ENCODE measurements around the gene TMEM107. TPM values are rescaled to one million over a fixed set of nuclear protein-coding genes. Genes with fewer than 3 reads are reported as not detected.
A peak's percentile ranks its signal among the peaks of the same experiment; 100 is the strongest.

Gene TMEM107
- total RNA-seq, 2 donors from 2014 or later, result 26.2 to 27.7 TPM

DNA sequence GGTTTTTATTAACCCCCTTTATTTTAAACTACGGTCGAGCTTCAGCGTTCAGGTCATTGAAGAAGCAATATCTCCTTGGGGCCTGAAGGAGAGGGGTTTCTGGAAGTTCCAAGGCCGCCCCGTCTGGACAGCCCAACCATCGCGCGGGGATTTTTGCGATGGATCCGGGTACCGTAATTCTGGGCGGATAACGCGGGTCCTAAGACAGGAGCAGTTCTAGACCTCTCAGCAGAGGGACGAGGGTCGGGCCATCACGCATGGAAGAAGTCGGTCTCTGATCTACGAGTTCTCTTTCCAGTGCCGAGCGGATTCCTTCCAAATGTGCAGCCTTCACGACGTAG, 10.2 kb upstream of the TMEM107 start:
- no peaks in the 10 kb centered on the region for H3K27me3 ChIP-seq (ENCODE audit: control insufficient read depth, insufficient read depth, low read length, poor library complexity, severe bottlenecking)
- no peak for DNase-seq
- TF ChIP-seq, protein P1, sequence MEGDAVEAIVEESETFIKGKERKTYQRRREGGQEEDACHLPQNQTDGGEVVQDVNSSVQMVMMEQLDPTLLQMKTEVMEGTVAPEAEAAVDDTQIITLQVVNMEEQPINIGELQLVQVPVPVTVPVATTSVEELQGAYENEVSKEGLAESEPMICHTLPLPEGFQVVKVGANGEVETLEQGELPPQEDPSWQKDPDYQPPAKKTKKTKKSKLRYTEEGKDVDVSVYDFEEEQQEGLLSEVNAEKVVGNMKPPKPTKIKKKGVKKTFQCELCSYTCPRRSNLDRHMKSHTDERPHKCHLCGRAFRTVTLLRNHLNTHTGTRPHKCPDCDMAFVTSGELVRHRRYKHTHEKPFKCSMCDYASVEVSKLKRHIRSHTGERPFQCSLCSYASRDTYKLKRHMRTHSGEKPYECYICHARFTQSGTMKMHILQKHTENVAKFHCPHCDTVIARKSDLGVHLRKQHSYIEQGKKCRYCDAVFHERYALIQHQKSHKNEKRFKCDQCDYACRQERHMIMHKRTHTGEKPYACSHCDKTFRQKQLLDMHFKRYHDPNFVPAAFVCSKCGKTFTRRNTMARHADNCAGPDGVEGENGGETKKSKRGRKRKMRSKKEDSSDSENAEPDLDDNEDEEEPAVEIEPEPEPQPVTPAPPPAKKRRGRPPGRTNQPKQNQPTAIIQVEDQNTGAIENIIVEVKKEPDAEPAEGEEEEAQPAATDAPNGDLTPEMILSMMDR (conservative IDR thresholded peaks at IDR 0.05), result no peak
- no peaks in the 10 kb centered on the region for H3K9me3 Mint-ChIP-seq
- peaks cover 12% of the 10 kb centered on the region for H3K4me1 Mint-ChIP-seq
- peaks cover 11% of the 10 kb centered on the region for H3K27me3 Mint-ChIP-seq (ENCODE audit: insufficient read depth)
- H3K9ac ChIP-seq (ENCODE audit: extremely low read depth, low read length, poor library complexity, severe bottlenecking), result peak overlapping the region; percentile 47
- no peak overlapping the region for H3K27ac Mint-ChIP-seq
- WGBS, 2 experiments (ENCODE audit: insufficient coverage in 1 of 2, insufficient read length in 1 of 2), result 0 to 2% methylated on average over 9 to 23 of the region's 23 CpGs
- peak overlapping the region; percentile 94 for H3K4me3 ChIP-seq (ENCODE audit: low read length)
- no peaks in the 10 kb centered on the region for H3K36me3 ChIP-seq (ENCODE audit: control insufficient read depth, insufficient read depth, low read length)
- peak overlapping the region; percentile 25 for H3K27ac ChIP-seq (ENCODE audit: low read depth, low read length)
- H3K9me3 ChIP-seq (ENCODE audit: control insufficient read depth, low read length), result no peaks in the 10 kb centered on the region
- H3K4me3 Mint-ChIP-seq, result no peak overlapping the region
- no peaks in the 10 kb centered on the region for H3K36me3 Mint-ChIP-seq (ENCODE audit: low read depth)
- H3K4me1 ChIP-seq (ENCODE audit: control insufficient read depth, insufficient read depth, low read length), result peaks cover 8% of the 10 kb centered on the region

DNA sequence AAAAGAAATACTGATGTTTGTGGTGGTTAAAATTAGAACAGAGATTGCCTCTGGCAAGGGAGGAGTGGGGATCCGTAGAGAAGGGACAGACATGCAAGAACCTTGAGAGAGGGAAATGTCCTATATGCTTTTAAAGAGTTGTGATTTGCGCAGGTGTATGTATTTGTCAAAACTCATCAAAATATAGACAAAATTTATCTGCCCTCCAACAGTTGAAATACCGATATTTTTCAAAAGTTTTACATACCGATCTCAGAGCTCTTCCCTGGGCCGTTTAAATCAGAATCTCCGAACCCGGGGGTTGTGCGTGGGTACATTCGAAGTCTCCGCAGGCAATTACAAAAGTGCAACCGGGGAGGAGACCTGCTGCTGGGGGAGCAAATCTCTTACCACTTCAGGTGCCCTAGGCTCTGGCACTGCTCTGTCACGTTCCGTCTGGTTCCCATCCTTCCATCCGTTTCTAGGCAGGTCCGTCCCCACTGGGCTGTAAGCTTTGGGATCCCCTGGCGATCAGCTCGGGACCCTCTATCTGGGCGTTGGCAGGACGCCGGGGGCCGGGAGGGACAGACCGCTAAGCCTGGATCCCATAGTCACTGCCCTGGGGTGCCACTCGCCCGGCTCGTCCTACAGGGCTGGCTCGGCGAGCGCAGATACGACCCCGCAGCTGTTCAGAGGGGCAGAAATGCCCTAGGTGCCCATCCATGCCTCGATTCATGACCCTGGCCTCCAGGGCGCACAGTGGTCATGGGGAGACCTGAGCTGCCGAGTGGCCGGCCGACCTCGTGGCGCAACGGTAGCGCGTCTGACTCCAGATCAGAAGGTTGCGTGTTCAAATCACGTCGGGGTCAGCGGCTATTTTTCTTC, 9.6 kb upstream of the TMEM107 start:
- Histone ChIP-seq H3K4me3 (ENCODE audit: low read length) (peak overlapping the region; percentile 94), H3K27me3 (ENCODE audit: control insufficient read depth, insufficient read depth, low read length, poor library complexity, severe bottlenecking) (no peaks in the 10 kb centered on the region), H3K9ac (ENCODE audit: extremely low read depth, low read length, poor library complexity, severe bottlenecking) (peak overlapping the region; percentile 47), H3K27ac (ENCODE audit: low read depth, low read length) (no peak overlapping the region), H3K4me1 (ENCODE audit: control insufficient read depth, insufficient read depth, low read length) (peaks cover 8% of the 10 kb centered on the region), H3K36me3 (ENCODE audit: control insufficient read depth, insufficient read depth, low read length) (no peaks in the 10 kb centered on the region), H3K9me3 (ENCODE audit: control insufficient read depth, low read length) (no peaks in the 10 kb centered on the region)
- Mint-ChIP-seq H3K36me3 (ENCODE audit: low read depth) (no peaks in the 10 kb centered on the region), H3K9me3 (no peaks in the 10 kb centered on the region), H3K27ac (no peak overlapping the region), H3K27me3 (ENCODE audit: insufficient read depth) (peaks cover 11% of the 10 kb centered on the region), H3K4me3 (no peak overlapping the region), H3K4me1 (peaks cover 9% of the 10 kb centered on the region)
- TF ChIP-seq, protein P1 (conservative IDR thresholded peaks at IDR 0.05), result no peak
- WGBS, 2 experiments (ENCODE audit: insufficient coverage in 1 of 2, insufficient read length in 1 of 2), result 3% methylated on average over 30 to 44 of the region's 44 CpGs
- DNase-seq, result peak; percentile 99

DNA sequence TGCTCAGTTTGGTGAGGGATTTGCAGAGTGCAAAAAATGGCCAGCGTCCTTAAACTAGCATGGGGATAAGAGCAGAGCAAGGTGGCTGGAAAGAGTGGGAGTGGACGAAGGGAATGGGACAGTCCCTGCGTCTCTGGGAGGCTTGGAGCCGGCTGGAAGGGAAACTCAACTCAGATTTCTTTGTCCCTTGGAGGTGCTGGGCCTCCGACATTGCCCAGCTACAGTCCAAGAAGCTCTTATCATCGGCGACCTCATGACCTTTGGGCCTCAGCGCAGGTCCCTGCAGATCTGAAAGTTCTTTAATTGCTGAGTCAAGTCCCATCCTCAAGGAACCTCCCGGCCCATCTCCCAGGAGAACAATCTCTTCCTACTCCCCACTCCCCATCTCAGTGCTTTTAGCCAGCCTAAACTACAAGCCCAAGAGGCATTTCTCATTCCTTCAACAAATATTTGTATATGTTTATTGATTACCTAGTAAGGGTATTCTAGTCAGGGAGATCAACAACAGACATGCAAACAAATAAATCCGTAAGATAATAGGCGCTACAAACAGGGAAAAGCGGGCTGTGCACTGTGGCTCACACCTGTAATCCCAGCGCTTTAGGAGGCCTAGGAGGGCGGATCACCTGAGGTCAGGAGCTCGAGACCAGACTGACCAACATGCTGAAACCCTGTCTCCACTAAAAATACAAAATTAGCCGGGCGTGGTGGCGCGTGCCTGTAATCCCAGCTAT, 985 bp upstream of the TMEM107 start:
- peak overlapping the region; percentile 89 for H3K27ac Mint-ChIP-seq
- no peaks in the 10 kb centered on the region for H3K36me3 ChIP-seq (ENCODE audit: control insufficient read depth, insufficient read depth, low read length)
- TF ChIP-seq, protein P1 (conservative IDR thresholded peaks at IDR 0.05), result no peak
- peak overlapping the region; percentile 95 for H3K4me3 ChIP-seq (ENCODE audit: low read length)
- peak overlapping the region; percentile 87 for H3K4me3 Mint-ChIP-seq
- DNase-seq, result peak; percentile 61
- peak overlapping the region; percentile 68 for H3K9ac ChIP-seq (ENCODE audit: extremely low read depth, low read length, poor library complexity, severe bottlenecking)
- H3K27ac ChIP-seq (ENCODE audit: low read depth, low read length), result peak overlapping the region; percentile 90
- no peaks in the 10 kb centered on the region for H3K9me3 Mint-ChIP-seq
- H3K36me3 Mint-ChIP-seq (ENCODE audit: low read depth), result no peaks in the 10 kb centered on the region
- peaks cover 14% of the 10 kb centered on the region for H3K4me1 ChIP-seq (ENCODE audit: control insufficient read depth, insufficient read depth, low read length)
- 80 to 82% methylated on average over 19 of the region's 19 CpGs for WGBS, 2 experiments (ENCODE audit: insufficient coverage in 1 of 2, insufficient read length in 1 of 2)
- H3K27me3 Mint-ChIP-seq (ENCODE audit: insufficient read depth), result no peaks in the 10 kb centered on the region
- no peaks in the 10 kb centered on the region for H3K27me3 ChIP-seq (ENCODE audit: control insufficient read depth, insufficient read depth, low read length, poor library complexity, severe bottlenecking)
- H3K9me3 ChIP-seq (ENCODE audit: control insufficient read depth, low read length), result no peaks in the 10 kb centered on the region
- H3K4me1 Mint-ChIP-seq, result peaks cover 26% of the 10 kb centered on the region

Measured in endodermal cell (in vitro differentiated cells).